IMR-90 (cell line): ENCODE results near the gene RPL31. TPM values are rescaled to one million over a fixed set of nuclear protein-coding genes. Genes with fewer than 3 reads are reported as not detected.

Experiments
- ATAC-seq: fragments of 200-7000 bp; cut with Tn5 transposase; 2 replicates; pipeline ENCODE4 v1.9.1; 2020; ENCODE audit warnings: low read depth, mild to moderate bottlenecking, moderate library complexity
- BruUV-seq: library from RNA; stranded (reverse); fragments of 400-500 nt; replicated peaks from 2 replicates; lab custom pipeline; 2021; lab: Mats Ljungman, UMichigan
- CTCF ChIA-PET: fragments of 300-600 bp; formaldehyde crosslinking; extraction: SDS; loops from one replicate; lab custom pipeline; 2021; ENCODE audit warnings: antibody characterized with exemption; lab: Yijun Ruan, JAX
- POLR2A ChIA-PET: fragments of 300-600 bp; sonication (Branson Sonifier 250); formaldehyde crosslinking; loops from one replicate; lab custom pipeline; 2022; ENCODE audit warnings: antibody characterized with exemption; ENCODE audit not compliant: unreplicated experiment; lab: Charles Lee
- DNase-seq: peaks from one replicate; pipeline ENCODE4 v3.0.0; 2013
- H2AFZ ChIP-seq: replicated peaks from 2 replicates; pipeline ENCODE3; 2013; ENCODE audit warnings: low read length, mild to moderate bottlenecking; ENCODE audit not compliant: poor library complexity
- H2AK5ac ChIP-seq: 2 replicates; pipeline ENCODE4 v1.6.1; 2013; ENCODE audit warnings: low read depth, low read length, inconsistent platforms
- H2AK9ac ChIP-seq: replicated peaks from 2 replicates; pipeline ENCODE3; 2013; ENCODE audit warnings: mild to moderate bottlenecking, low read depth, low read length, moderate library complexity; ENCODE audit not compliant: poor library complexity
- H2BK120ac ChIP-seq: 2 replicates; pipeline ENCODE4 v1.6.1; 2013; ENCODE audit warnings: low read depth, low read length, inconsistent platforms
- H2BK15ac ChIP-seq: 3 replicates; pipeline ENCODE4 v1.6.1; 2013; ENCODE audit warnings: low read depth, low read length, inconsistent platforms
- H2BK20ac ChIP-seq: 2 replicates; pipeline ENCODE4 v1.6.1; 2013; ENCODE audit warnings: low read depth, mild to moderate bottlenecking, inconsistent platforms, low read length, moderate library complexity
- H2BK5ac ChIP-seq: 2 replicates; pipeline ENCODE4 v1.6.1; 2013; ENCODE audit warnings: mild to moderate bottlenecking, low read depth, low read length, inconsistent platforms; ENCODE audit not compliant: poor library complexity, severe bottlenecking
- H3K14ac ChIP-seq: replicated peaks from 2 replicates; pipeline ENCODE4 v1.6.1; 2013; ENCODE audit warnings: low read depth, low read length, inconsistent platforms
- H3K18ac ChIP-seq: 2 replicates; pipeline ENCODE4 v1.6.1; 2013; ENCODE audit warnings: low read depth, low read length, control low read depth
- H3K23ac ChIP-seq: 2 replicates; pipeline ENCODE4 v1.6.1; 2013; ENCODE audit warnings: low read depth, low read length, inconsistent platforms
- H3K27ac ChIP-seq: 2 replicates; pipeline ENCODE4 v1.5.1; 2013; ENCODE audit warnings: mild to moderate bottlenecking, control low read depth, low read length; ENCODE audit not compliant: insufficient read depth
- H3K27me3 ChIP-seq: 2 replicates; pipeline ENCODE4 v1.6.1; 2013; ENCODE audit warnings: low read length; ENCODE audit not compliant: control insufficient read depth, insufficient read depth
- H3K36me3 ChIP-seq: 2 replicates; pipeline ENCODE4 v1.6.1; 2013; ENCODE audit warnings: low read length, mixed read lengths; ENCODE audit not compliant: control insufficient read depth, insufficient read depth
- H3K4ac ChIP-seq: 2 replicates; pipeline ENCODE4 v1.6.1; 2013; ENCODE audit warnings: low read depth, low read length, inconsistent platforms
- H3K4me1 ChIP-seq: 2 replicates; pipeline ENCODE4 v1.6.1; 2013; ENCODE audit warnings: low read length, mixed read lengths; ENCODE audit not compliant: control insufficient read depth, insufficient read depth
- H3K4me2 ChIP-seq: 2 replicates; pipeline ENCODE4 v1.6.1; 2013; ENCODE audit warnings: low read depth, mild to moderate bottlenecking, control low read depth, low read length, moderate library complexity
- H3K4me3 ChIP-seq: 2 replicates; pipeline ENCODE4 v1.5.1; 2013; ENCODE audit warnings: low read depth, mild to moderate bottlenecking, control low read depth, low read length, moderate library complexity; ENCODE audit not compliant: insufficient read depth
- H3K56ac ChIP-seq: 2 replicates; pipeline ENCODE4 v1.6.1; 2013; ENCODE audit warnings: low read length, inconsistent platforms; ENCODE audit not compliant: insufficient read depth; ENCODE audit errors: extremely low read depth
- H3K79me1 ChIP-seq, 2 experiments: 2 replicates each; pipeline ENCODE4 v1.6.1; 2013; ENCODE audit warnings: low read length in 2 of 2, inconsistent platforms in 1 of 2, low read depth in 1 of 2
- H3K9ac ChIP-seq: 2 replicates; pipeline ENCODE4 v1.6.1; 2013; ENCODE audit warnings: low read depth, low read length, control low read depth
- H3K9me1 ChIP-seq: 2 replicates; pipeline ENCODE4 v1.6.1; 2013; ENCODE audit warnings: low read length, inconsistent platforms; ENCODE audit not compliant: insufficient read depth
- H3K9me3 ChIP-seq: 2 replicates; pipeline ENCODE4 v1.6.1; 2013; ENCODE audit warnings: low read length; ENCODE audit not compliant: control insufficient read depth, insufficient read depth
- H4K20me1 ChIP-seq: 2 replicates; pipeline ENCODE4 v1.6.1; 2013; ENCODE audit warnings: low read length, inconsistent platforms; ENCODE audit not compliant: insufficient read depth
- H4K5ac ChIP-seq: 2 replicates; pipeline ENCODE4 v1.6.1; 2013; ENCODE audit warnings: mild to moderate bottlenecking, low read depth, low read length, control low read depth
- H4K8ac ChIP-seq, 2 experiments: 2 replicates each; pipeline ENCODE4 v1.6.1; 2013; ENCODE audit warnings: low read depth in 2 of 2, low read length in 2 of 2, control low read depth in 1 of 2, inconsistent platforms in 1 of 2
- H4K91ac ChIP-seq: 2 replicates; pipeline ENCODE4 v1.6.1; 2013; ENCODE audit warnings: low read depth, low read length, inconsistent platforms; ENCODE audit not compliant: insufficient read depth
- BHLHE40 ChIP-seq: fragments of 150-350 bp; IDR thresholded peaks from 2 replicates; pipeline ENCODE4 v1.6.1; 2016; ENCODE audit warnings: mild to moderate bottlenecking, low read depth, low read length
- CHD1 ChIP-seq: IDR thresholded peaks from 2 replicates; pipeline ENCODE4 v1.6.1; 2012; ENCODE audit warnings: low read depth, low read length, improper control_type of control experiment
- FOS ChIP-seq: fragments of 150-350 bp; IDR thresholded peaks from 2 replicates; pipeline ENCODE4 v1.6.1; 2016; ENCODE audit warnings: low read depth, low read length
- MAFK ChIP-seq: IDR thresholded peaks from 2 replicates; pipeline ENCODE4 v1.6.1; 2012; ENCODE audit warnings: low read depth, low read length, improper control_type of control experiment
- NFE2L2 ChIP-seq: fragments of 150-350 bp; IDR thresholded peaks from 2 replicates; pipeline ENCODE4 v1.6.1; 2016; ENCODE audit warnings: low read depth, mild to moderate bottlenecking, low read length
- RAD21 ChIP-seq: IDR thresholded peaks from 2 replicates; pipeline ENCODE4 v1.6.1; 2012; ENCODE audit warnings: low read length, improper control_type of control experiment
- RCOR1 ChIP-seq: IDR thresholded peaks from 2 replicates; pipeline ENCODE4 v1.6.1; 2012; ENCODE audit warnings: mild to moderate bottlenecking, low read length, improper control_type of control experiment; ENCODE audit not compliant: insufficient replicate concordance
- RFX5 ChIP-seq: IDR thresholded peaks from 2 replicates; pipeline ENCODE4 v1.8.0; 2012; ENCODE audit warnings: low read depth, mild to moderate bottlenecking, low read length, moderate library complexity
- SMC3 ChIP-seq: fragments of 150-350 bp; IDR thresholded peaks from 2 replicates; pipeline ENCODE4 v1.6.1; 2016; ENCODE audit warnings: low read depth, mild to moderate bottlenecking, antibody characterized with exemption, low read length, moderate library complexity
- USF2 ChIP-seq: fragments of 150-350 bp; IDR thresholded peaks from 2 replicates; pipeline ENCODE4 v1.6.1; 2017; ENCODE audit warnings: mild to moderate bottlenecking, antibody characterized with exemption, low read length, low read depth
- WGBS, 2 experiments: methylation state at CpG; one replicate each; pipeline versions ENCODE4 v1.1.5 to v1.1.7; 2013; ENCODE audit warnings: missing lambda C conversion rate in 2 of 2; ENCODE audit not compliant: insufficient read length in 1 of 2; ENCODE audit errors: extremely low coverage in 2 of 2; 5-methylcytosine and 5-hydroxymethylcytosine counted together
- dilution Hi-C: fragments of 300-500 bp; cut with HindIII; formaldehyde crosslinking; loops from one replicate; pipeline ENCODE4 v1.14.3; 2018; ENCODE audit warnings: low sequenced_read_pairs; ENCODE audit not compliant: unreplicated experiment
- in situ Hi-C: fragments of 300-500 bp; cut with MboI; formaldehyde crosslinking; loops from 3 replicates; pipeline ENCODE4 v1.14.3; 2019; ENCODE audit warnings: low sequenced_read_pairs, inconsistent platforms, mixed read lengths
- intact Hi-C: fragments of 100-400 bp; cut with micrococcal nuclease; formaldehyde crosslinking; loops from 2 replicates; pipeline ENCODE4 v1.10.0; 2022
- polyA plus RNA-seq, 3 experiments: library from polyadenylated mRNA; depleted of rRNA; stranded (reverse); fragments of >200 nt; gene quantifications; 2 replicates each; pipeline ENCODE4 v1.2.3, GENCODE V29; 2012; ENCODE audit warnings: low replicate concordance in 1 of 3
- total RNA-seq: library from RNA; depleted of rRNA; stranded (reverse); fragments of >200 nt; gene quantifications from 2 replicates; pipeline ENCODE4 v1.2.3, GENCODE V29; 2012

The RPL31 gene
- total and polyA plus RNA-seq, 2 of the 4 experiments (the other 2 are of a cell fraction), result 358 to 2,908 TPM

- Histone ChIP-seq H3K27ac (no peak overlapping the region), H2AFZ (no peak overlapping the region), H4K20me1 (no peaks in the 10 kb centered on the region), H2BK20ac (no peak overlapping the region), H3K4me1 (no peaks in the 10 kb centered on the region; the same call in 1 of the 2 replicates), H3K14ac (no peak overlapping the region), H2BK15ac (no peak overlapping the region), H3K9me3 (no peaks in the 10 kb centered on the region), H3K56ac (no peak overlapping the region), H4K91ac (no peak overlapping the region), H2BK5ac (no peak overlapping the region), H3K23ac (no peak overlapping the region), H2AK9ac (no peak overlapping the region), H3K18ac (no peak overlapping the region), H2AK5ac (no peak overlapping the region), H4K8ac (no peak overlapping the region), H3K79me1 (0 out of 4 replicates have a peak, but pooled peaks cover 0 to 4% of the 10 kb centered on the region in 2 experiments), H4K5ac (no peak overlapping the region), H3K9ac (no peak overlapping the region), H3K4me2 (no peak overlapping the region), H3K9me1 (no peaks in the 10 kb centered on the region; the same call in 1 of the 2 replicates), H3K27me3 (peaks cover 2% of the 10 kb centered on the region; the same call in 1 of the 2 replicates), H3K4me3 (no peak overlapping the region), H2BK120ac (no peak overlapping the region), H3K36me3 (no peaks in the 10 kb centered on the region), H3K4ac (no peak overlapping the region)
- no TSS peak for BruUV-seq
- POLR2A ChIA-PET, result no interaction called here
- TF ChIP-seq SMC3 (no peak), NFE2L2 (no peak), FOS (no peak), BHLHE40 (no peak), USF2 (no peak), MAFK (no peak), RAD21 (no peak), CHD1 (no peak), RFX5 (no peak), RCOR1 (no peak)
- dilution Hi-C loops, result no loop called here
- in situ Hi-C loops, result no loop called here
- ATAC-seq, result no peak
- CTCF ChIA-PET, result no interaction called here
- WGBS, 2 experiments, result 60% methylated on average over 2 of the region's 12 CpGs; no CpG with 5 or more reads in 1 of the 2 experiments
- intact Hi-C loops, result no loop called here
- no peak for DNase-seq
Observed at GRCh38 chr2:101047075-101047766, 45.1 kb downstream of the RPL31 start.
